ENCODE data around the gene ING1.

Gene ING1

GRCh38 chr13:110767476-110767875 is 54.0 kb downstream of the ING1 start:
- in situ Hi-C loops (cut with HindIII; ENCODE audit: low pct_ligation_motif_present, low sequenced_read_pairs): no loop called here
- no peak for DNase-seq
- H3K4me3 ChIP-seq (ENCODE audit: low read depth, low read length): no peak overlapping the region
- H3K27ac ChIP-seq: no peak overlapping the region
- no peak for TF ChIP-seq CTCF (IDR thresholded peaks at IDR 0.05; ENCODE audit: low read depth, low read length, missing control alignments)
- H3K27me3 ChIP-seq (replicated peaks): no peaks in the 10 kb centered on the region
- H3K36me3 ChIP-seq (replicated peaks): no peaks in the 10 kb centered on the region

- no peak for TF ChIP-seq CTCF (IDR thresholded peaks at IDR 0.05; ENCODE audit: low read depth, low read length, missing control alignments)
- H3K27me3 ChIP-seq (replicated peaks): no peaks in the 10 kb centered on the region
- no peak for DNase-seq
- H3K27ac ChIP-seq: no peak overlapping the region
- no peak overlapping the region for H3K4me3 ChIP-seq (ENCODE audit: low read depth, low read length)
- no peaks in the 10 kb centered on the region for H3K36me3 ChIP-seq (replicated peaks)
- in situ Hi-C loops (cut with HindIII; ENCODE audit: low pct_ligation_motif_present, low sequenced_read_pairs): no loop called here
These were observed 55.6 kb downstream of the ING1 start for GRCh38 chr13:110769097-110769496.

GRCh38 chr13:110770678-110771077 is 57.2 kb downstream of the ING1 start:
- no peak overlapping the region for H3K27ac ChIP-seq
- TF ChIP-seq CTCF (IDR thresholded peaks at IDR 0.05; ENCODE audit: low read depth, low read length, missing control alignments): no peak
- H3K27me3 ChIP-seq (replicated peaks): no peaks in the 10 kb centered on the region
- no peak overlapping the region for H3K4me3 ChIP-seq (ENCODE audit: low read depth, low read length)
- DNase-seq: no peak
- in situ Hi-C loops (cut with HindIII; ENCODE audit: low pct_ligation_motif_present, low sequenced_read_pairs): no loop called here
- H3K36me3 ChIP-seq (replicated peaks): no peaks in the 10 kb centered on the region

GRCh38 chr13:110771194-110771593 is 57.7 kb downstream of the ING1 start:
- H3K36me3 ChIP-seq (replicated peaks): no peaks in the 10 kb centered on the region

GRCh38 chr13:110772091-110772984 is 58.8 kb downstream of the ING1 start:
- no peak for DNase-seq
- in situ Hi-C loops (cut with HindIII; ENCODE audit: low pct_ligation_motif_present, low sequenced_read_pairs): no loop called here
- Histone ChIP-seq H3K4me3 (ENCODE audit: low read depth, low read length) (no peak overlapping the region), H3K36me3 (replicated peaks) (no peaks in the 10 kb centered on the region), H3K27me3 (replicated peaks) (no peaks in the 10 kb centered on the region), H3K27ac (no peak overlapping the region)
- no peak for TF ChIP-seq CTCF (IDR thresholded peaks at IDR 0.05; ENCODE audit: low read depth, low read length, missing control alignments)

More at GRCh38 chr13:110771194-110771593, 57.7 kb downstream of the ING1 start:
- TF ChIP-seq CTCF (IDR thresholded peaks at IDR 0.05; ENCODE audit: low read depth, low read length, missing control alignments): no peak
- DNase-seq: peak; percentile 29
- in situ Hi-C loops (cut with HindIII; ENCODE audit: low pct_ligation_motif_present, low sequenced_read_pairs): no loop called here
- Histone ChIP-seq H3K27ac (no peak overlapping the region), H3K4me3 (ENCODE audit: low read depth, low read length) (no peak overlapping the region), H3K27me3 (replicated peaks) (no peaks in the 10 kb centered on the region)

Measured in brain microvascular endothelial cell (primary cell).